Suppressor macrophage treated with lipopolysaccharide for 4 hours (primary cell): Measurements from ENCODE around the gene SEBOX.

Source experiments
- DNase-seq: peaks from one replicate; pipeline ENCODE4 v3.0.0-alpha.2; 2020

Gene SEBOX

DNA sequence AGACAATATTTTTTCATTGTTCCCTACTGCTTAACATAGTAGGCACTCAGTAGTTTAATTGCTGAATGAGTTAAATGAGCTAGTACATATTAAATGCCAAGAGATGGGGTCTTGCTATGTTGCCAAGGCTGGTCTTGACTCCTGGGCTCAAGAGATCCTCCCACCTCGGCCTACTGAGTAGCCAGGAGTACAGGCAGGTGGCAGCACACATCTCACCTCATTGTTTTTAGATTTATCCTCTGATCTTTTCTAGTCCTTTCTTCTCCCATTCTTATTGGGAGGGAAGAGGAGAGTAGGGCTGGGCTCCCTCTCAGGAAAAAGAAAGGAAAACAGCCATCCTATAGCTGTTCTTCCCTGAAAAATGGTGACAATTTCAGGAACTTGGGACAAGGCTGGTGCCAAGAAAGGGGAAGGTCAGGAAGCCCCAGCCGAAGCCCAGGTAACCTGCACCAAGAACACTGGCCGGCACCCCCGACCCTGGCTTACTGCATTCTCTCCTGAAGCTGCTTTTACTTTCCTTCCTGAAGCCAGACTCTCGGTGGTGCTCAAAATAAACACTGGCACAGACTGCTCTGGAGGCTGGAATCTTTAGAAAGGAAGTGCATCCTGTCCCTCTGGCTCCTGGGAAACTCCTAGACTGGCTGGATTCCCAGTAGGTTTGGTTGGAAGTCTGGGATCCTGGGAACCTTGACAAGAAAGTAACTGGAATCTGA lies 26.8 kb downstream of the SEBOX start:
- DNase-seq = no peak

DNA sequence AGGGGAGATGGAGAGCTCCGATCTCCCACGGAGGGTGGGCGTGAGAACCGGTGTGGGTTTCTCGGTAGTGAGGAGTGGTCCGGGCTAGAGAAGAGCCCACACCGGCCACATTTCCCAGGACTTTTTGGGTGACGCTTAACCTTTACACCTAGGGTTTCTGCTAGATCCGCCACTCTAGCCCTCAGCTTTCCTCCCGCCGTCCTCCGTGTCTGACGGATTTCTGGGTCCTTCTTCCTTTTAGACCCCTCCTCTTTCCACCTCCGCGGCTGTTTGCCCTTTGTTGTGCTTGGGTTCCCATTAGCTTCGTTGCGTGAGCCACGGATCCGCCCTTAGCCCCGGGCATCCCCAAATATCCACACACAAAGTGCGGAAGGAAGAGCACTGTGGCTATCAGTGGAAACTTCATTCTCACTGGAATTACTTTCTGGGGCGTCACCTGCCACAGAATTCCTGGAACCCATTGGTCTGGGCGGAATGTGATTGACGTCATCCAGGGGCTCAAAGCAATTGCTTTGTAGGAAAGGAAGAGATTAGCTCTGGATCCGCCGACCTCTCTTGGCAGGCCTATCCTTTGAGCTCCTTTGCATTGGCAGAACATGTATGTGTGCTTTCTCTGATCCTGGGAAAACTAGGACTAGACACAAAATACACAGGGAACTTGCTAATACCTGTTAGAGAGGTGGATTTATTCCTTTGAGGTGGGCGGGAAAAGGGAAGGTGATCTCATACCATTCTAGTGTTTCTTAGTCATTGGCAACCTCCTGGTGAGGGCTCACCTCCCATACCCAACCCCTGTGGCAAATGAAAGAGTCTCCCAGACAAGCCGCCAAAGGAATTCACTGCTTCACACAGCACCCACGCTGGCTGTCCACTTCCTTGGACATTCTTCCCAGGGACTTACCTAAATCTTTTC lies 28.8 kb downstream of the SEBOX start:
- DNase-seq = peak; percentile 56

DNA sequence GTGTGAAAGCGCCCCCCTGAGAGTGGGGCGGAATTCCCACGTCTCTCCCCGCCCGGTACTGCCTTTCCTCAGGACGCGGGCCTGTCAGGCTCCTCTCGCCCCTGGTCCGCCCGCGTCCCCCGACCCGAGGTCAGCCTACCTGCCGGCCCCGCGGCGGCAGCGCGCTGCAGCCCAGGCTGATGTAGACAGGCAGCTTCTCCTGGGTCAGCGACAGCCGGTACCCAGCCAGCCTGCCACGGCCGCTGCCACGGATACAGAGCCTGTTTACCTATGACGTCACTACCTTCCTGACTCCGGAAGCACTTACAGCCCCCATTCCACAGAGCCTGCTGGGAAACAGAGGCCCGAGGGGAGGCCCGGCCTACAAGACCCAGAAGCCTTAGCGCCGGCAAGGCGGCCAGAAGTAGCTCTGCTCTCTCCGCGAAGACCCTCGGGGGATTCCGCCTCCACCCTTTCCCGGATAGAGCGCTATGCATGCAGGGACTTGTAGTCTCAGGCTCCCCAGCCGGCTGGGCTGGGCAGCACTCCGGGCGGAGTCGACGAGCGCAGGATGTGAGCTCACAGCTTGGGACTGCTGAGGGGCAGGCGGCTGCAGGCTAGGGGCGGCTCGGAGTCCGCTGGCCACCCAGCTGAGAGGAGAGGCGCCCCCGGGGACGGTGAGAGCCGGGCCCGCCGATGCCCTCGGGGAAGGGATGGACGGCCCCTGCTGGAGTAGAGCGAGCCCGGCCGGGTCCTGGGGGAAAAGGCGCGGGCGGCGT lies 29.6 kb downstream of the SEBOX start, which contains the start of the genes IFT20 and TNFAIP1:
IFT20 (minus strand) TSS at position 272 of the 758 bp plus-strand sequence. CDS start 3,487 bp downstream, outside the sequence.
TNFAIP1 (plus strand) TSS at position 561 of the 758 bp plus-strand sequence. CDS start 3,761 bp downstream, outside the sequence.
- peak; percentile 100 for DNase-seq

DNA sequence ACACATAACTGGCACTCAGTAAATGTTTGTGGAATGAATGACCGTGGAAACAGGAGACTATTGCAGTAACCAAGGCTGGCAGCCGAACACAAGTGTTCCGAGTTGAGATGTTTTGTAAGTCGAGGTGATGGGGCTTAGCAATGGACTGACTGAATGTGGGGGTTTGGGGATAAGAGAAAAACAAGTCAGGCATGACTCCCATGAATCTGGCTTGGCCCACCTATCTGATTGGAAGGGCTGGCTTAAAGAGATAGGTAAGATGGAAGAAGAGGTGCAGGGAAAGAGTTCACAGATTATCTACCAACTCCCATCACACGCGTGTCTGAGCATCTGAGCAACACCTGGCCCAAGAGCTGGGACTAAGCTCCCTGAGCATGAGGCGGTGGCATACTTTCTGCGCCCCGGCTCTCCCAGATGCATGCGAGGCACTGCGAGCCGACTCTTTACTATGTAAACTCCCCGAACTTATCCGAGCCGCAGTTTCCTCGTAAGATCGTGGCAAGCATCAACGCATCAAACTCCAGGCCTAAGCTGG lies 30.3 kb downstream of the SEBOX start:
- DNase-seq = no peak

DNA sequence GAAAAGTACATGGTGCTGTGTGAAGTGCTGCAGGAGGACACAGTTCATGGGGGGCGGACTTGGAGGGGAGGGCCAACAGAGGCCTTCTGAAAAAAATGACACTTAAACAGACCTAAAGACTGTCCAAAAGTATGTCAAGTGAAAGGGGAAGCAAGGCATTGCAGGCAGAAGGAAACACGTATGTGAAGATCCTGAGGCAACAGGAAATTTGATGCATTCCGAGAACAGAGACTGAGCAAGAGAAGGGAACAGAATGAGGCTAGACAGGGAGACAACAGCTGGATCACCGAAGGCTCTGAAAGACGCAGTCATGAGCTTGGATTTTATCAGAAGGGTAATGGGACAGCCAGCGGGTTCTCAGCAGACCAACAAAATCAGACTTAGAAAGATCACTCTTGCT lies 30.8 kb downstream of the SEBOX start:
- DNase-seq = peak; percentile 73

DNA sequence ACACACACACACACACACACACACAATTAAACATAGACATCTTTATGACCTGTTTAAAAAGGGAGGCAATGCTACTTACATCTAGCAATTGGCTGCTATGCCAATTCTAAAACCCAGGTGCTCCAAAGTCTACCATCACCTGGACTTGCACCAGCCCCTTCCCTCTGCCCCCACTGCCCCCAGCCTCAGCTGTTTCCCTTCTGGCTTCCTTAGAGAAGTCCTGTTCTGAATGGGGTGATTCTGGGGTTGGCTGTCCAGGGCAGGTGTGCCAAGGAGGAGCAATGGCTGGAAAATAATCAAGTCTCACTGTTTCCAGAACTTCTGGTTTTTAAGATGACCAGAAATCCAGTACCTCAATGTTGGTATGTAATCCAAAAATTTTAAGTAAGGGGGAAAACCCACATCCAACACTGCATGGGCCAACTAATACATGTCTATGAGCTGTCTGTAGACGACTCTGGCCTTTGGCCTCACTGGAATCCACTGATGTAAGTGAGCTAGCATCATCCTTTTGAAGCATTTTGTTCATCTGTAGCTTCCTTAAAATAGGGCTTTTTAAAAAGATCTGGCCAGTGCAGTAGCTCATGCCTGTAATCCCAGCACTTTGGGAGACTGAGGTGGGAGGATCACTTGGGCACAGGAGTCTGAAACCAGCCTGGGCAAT lies 31.8 kb downstream of the SEBOX start:
- no peak for DNase-seq

DNA sequence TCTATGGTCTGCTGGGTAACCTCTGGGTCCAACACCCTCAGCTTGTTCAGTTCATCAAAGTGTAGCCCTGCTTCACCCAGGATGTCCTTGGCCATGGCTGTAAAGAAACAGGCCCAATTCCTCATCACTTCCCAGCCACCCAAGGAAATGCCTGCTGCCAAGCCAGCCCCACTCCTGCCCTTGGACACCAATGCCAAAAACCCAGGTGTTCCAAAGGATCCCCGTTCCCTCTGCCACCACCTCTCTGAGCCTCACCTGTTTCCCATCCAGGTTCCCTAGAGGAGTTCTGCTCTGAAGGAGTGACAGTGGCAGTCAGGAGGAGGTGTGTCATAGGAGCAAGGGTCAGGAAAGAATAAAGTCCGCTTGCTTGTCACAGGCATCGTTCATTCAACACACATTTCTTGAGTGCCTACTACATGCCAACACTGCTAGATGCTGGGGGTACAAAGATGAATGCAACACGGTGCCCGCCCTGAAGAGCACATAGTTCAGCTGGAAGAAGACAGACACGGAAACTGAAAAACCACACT lies 33.0 kb downstream of the SEBOX start:
- no peak for DNase-seq

DNA sequence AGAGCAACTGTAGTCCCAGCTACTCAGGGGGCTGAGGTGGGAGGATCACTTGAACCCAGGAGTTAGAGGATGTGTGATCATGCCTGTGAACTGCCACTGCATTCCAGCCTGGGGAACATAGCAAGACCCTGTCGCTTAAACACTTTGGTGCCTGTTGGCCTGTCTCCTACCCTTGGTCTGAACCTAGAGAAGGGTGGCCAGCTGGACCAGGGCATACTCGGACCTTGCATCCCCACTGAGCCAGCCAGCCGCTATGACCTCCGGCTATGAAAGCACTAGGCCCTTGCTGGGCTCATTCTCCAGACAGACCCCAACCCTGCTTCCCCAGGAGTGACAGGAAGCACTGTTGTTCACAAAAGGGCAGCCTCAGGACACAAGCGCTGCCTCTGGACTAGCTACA lies 34.3 kb downstream of the SEBOX start:
- DNase-seq = no peak

DNA sequence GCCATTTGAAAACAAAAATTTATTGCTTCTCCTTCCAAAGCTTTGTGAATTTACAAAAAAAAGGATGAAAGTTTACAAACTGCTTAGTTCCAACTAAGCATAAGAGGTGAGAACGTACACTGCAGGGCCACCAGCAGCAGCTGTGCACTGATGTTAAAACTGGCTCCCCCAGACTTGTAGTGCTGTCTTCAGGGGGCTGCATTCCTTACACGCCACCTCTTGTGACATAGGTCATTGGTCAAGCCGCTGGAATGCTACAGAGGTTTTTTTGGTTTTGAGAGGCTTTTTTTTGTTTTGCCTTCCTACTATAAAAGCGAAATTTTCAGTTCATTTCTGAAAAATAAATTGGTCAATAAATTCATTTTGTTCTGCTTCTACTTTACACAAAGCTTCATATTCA lies 36.7 kb downstream of the SEBOX start:
- no peak for DNase-seq

DNA sequence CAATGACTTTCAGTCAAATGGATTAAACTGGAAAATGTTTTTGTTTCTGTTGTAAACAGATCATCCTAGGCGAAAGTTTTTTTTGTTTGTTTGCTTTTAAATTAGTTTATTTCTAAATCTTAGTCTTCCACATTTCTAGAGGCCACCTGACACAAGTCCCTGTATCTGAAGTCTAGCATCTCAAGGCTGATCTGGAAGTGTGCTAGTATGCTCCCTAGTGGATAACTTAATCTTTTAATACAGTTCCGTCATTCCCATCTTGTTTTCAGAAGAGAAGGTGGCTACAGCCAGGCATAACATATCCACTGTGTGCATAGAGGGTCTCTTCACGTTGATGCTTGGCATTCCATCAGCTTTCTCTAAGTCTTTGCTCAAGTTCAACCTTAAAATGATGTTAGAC lies 37.3 kb downstream of the SEBOX start:
- no peak for DNase-seq

DNA sequence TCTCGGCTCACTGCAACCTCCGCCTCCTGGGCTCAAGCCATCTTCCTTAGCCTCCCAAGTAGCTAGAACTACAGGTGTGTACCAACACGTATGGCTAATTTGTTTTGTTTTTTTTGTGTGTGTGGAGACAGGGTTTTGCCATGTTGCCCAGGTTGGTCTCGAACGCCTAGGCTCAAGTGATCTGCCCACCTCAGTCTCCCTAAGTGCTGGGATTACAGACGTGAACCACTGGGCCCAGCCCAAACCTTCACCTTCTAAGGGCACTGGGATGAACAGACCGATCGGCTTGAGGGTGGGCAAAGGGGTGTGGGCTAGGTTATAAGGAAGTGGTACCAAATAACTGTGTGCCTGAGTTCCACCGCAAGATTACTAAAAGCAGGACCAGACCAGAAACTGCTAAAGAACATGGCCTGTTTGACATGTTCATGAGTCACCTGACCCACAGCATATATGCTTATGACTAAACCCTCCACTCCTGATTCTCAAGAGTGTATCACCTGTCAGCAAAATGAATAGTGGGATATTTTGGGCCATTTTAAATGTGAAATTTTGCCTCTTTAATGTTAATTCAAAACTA lies 37.9 kb downstream of the SEBOX start:
- DNase-seq = no peak

DNA sequence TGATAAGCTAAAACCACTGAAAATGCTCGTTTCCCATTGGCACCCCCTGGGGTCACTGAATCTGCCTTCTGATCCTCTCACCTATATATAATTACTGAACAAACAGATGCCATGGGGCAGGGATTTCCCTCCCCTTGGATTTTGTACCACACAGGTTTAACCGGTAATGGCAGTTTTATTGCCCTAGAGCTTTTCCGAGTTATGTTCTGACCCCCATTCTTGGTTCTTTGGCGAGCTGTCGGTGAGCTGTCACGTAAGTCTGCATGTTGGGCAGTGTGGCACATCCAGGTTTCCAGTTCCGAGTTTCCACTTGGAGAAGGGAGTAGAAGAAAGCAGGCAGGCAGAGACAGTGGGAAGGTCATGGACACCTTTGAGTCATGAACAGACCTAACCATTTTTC lies 38.9 kb downstream of the SEBOX start:
- no peak for DNase-seq

DNA sequence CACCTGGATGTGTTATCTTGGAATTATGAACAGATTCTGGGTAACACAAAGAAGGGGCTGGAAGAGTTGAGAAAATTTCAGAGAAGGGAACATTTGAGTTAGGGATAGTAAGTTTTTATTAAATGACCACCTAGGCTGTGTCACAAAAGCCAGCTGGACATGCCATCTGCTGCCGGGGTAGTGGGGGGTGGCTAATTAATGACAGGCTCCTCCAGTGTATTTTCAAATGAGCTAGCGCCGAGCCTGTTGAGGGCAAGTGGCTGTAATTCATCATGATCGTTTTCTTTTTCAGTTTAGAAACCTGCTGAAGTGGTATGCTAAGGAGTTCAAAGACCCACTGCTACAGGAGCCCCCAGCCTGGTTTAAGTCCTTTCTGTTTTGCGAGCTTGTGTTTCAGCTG lies 39.8 kb downstream of the SEBOX start:
- DNase-seq = no peak

DNA sequence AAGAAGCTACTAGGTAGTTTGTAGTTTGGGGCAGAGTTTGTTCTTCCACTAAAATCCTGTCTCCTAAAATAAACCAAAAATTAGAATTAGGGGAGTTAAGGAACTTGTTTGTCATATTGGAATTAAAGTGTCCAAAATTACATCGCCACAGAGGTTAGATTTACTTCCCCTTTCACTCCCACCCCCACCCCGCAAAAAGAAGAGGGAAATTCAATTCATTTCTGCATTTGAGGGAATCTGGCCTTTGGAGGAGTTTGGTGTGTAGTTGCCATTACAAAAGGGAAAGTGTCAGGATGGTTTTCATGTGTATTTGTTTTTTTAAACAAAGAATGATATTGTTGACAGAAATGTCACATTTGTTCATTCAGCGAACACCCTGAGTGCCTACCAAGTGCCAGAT lies 40.2 kb downstream of the SEBOX start:
- DNase-seq = peak; percentile 55

DNA sequence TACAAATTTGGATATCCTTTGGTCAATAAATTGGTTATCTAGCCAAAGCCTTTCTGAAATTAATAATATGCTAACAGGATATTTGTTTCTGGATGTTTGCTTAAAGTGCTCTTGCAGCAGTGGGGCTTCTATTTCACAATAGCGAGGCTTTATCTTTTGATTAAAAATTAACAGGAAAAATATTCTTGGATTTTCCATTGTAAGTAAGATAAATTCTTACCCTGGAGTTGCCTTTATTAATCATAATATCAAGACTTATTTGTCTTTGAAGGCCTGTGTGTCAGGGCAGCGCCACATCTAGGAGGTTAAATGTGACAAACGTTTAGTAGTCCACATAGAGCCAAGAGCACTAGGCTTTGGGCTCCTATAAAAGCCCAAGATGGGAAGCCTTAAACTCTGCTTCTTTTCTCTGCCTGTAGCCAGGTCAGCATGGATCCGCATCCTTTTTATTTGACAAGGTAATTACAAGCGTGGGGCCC lies 40.7 kb downstream of the SEBOX start:
- DNase-seq = no peak

DNA sequence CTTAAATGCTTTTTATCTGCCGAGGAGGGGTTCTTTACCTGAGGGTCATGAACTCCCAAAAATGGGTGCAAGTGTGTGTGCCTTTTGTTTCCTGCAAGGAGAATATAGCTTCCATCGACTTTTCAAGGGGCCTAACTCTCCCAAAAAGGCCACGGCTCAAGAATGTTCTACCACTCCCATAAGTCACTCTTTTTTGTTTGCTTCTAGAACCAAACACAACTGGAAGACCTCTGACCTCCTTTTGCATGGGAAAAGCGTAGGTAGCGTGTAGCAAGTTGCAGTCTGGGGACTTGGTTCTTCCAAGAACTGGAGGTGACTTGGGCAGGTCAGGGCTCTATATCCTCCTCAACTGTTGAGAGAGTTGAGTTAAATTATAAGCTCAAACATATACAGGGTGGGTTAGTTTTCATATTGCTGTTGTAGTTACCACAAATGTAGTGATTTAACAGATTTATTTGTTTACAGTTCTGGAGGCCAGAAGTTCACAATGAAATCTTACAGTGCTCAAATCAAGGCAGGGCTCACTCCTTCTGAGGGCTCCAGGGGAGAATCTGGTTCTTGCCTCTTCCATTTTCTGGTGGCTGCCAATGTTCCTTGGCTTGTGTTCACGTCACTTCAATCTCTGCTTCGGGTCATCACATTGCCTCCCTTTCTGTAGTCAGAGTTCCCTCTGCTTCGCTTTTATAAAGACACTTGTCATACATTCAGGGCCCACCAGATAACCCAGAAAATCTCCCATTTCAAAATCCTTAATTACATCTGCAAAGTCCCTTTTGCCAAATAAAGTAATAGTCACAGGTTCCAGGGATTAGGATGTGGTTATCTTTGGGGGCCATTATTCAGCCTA lies 44.6 kb downstream of the SEBOX start:
- DNase-seq = no peak

DNA sequence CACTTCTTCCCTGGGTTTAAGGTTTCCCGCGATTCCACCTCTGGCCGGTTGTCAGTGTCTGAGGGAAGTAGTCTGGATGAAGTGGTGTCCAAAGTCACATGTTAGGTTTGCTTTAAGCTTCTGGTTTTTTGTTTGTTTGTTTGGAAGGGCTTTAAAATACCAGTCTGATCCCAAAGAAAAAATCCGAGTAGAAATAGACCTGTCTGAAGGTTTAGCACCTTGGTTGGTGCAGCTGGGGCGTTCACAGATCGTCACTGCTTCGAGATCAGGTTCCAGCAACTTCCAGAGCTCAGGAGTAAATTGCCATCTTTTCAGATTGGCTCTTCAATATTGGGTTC lies 45.4 kb downstream of the SEBOX start:
- DNase-seq = no peak

DNA sequence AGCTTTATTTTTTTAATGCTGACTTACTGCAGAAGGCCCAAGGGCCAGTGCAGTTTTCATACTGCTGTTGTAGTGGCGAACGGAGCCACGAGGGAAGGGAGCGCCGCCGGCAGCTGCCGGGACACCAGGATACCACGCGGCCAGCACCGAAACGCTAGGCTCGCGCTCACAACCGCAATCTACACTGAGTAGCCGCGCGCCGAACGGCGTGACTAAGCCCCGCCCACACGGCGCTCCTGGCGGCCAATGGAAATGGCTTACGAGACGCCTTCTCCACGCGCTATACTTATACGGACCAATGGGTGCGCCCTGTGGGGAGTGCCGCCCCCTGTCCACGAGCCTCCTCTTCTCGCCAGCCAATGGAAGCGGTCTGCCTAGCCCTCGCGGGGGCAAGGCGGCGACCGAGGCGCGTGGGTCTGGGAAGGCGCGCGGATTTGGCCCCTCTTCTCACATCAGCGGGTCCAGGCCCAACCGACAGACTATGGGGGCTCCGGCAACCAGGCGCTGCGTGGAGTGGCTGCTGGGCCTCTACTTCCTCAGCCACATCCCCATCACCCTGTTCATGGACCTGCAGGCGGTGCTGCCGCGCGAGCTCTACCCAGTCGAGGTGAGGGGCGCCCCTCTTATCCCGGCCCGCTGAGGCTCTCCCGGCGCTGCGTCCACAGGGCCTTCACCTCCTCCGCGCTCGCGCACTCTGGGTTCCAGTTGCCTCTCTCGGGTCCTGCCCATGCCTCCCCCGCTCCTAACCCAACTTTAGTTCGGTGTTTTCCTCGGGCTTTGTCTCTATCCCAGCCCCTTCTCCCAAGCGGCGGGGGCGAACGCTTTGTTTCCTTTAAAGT lies 46.0 kb downstream of the SEBOX start, which contains the start of gene TMEM97:
TMEM97 (plus strand) TSS at position 442 of the 839 bp plus-strand sequence; CDS start at position 482, 40 bp downstream.
- peak; percentile 98 for DNase-seq

DNA sequence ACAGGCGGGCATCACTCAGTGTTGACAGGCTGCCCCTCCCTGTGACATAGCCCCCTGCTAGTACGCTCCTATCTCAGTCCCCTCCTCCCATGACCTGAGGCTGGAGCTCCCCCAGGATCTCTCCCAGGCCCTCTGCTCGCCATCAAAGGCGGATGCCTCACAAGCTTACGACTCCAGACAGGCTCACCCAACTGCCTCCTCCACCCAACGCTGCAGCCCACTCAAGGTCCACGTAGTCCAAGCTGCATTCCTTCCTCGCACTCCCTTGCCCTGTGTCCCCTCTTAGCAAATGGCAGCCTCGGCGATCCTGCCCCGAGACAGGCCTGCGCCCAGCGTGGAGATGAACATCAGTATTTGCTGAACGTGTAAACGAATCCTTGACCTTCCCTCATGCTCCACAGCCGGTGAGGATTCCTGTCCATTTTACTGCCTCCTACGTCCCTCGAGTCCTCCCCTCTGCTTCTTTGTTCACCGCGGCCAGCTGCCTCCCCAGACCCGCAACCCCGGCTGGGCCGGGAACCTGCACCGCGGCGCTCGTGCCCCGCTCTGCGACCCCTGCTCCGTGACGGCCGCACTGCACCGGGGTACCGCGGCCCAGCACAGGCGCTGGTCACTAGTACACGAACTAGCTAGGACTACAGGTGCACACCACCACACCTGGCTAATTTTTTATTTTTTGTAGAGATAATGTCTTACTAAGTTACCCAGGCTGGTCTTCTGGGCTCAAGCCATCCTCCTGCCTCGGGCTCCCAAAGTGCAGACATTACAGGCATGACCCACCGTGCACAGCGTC lies 46.8 kb downstream of the SEBOX start:
- DNase-seq = no peak
